T-helper 1 cell treated with Interleukin-12 subunit alpha and Interleukin-12 subunit beta and Interleukin-4 antibody, amounts not matched to agents 30 μg/mL and 1 μg/mL, for 36 hours (primary cell): ENCODE measurements around the gene CEACAM21.

ENCODE experiments used
- H3K27ac Mint-ChIP-seq: one replicate; pipeline ENCODE4 v1.8.0; 2021; ENCODE audit warnings: mild to moderate bottlenecking, mixed read lengths
- H3K27me3 Mint-ChIP-seq: one replicate; pipeline ENCODE4 v1.8.0; 2021; ENCODE audit warnings: low read depth, mixed read lengths
- H3K36me3 Mint-ChIP-seq: one replicate; pipeline ENCODE4 v1.8.0; 2021; ENCODE audit warnings: low read depth, mixed read lengths
- H3K4me1 Mint-ChIP-seq: one replicate; pipeline ENCODE4 v1.8.0; 2021; ENCODE audit warnings: low read depth, mixed read lengths
- H3K4me3 Mint-ChIP-seq: one replicate; pipeline ENCODE4 v1.8.0; 2021; ENCODE audit warnings: mild to moderate bottlenecking, moderate library complexity, mixed read lengths
- H3K9me3 Mint-ChIP-seq: one replicate; pipeline ENCODE4 v1.8.0; 2021; ENCODE audit warnings: mixed read lengths

CEACAM21 gene

GRCh38 chr19:41626278-41626677, 50.3 kb downstream of the CEACAM21 start:
- peaks cover 8% of the 10 kb centered on the region for H3K27me3 Mint-ChIP-seq
- H3K36me3 Mint-ChIP-seq = no peaks in the 10 kb centered on the region
- peaks cover 14% of the 10 kb centered on the region for H3K9me3 Mint-ChIP-seq
- no peak overlapping the region for H3K27ac Mint-ChIP-seq
- H3K4me3 Mint-ChIP-seq = no peak overlapping the region
- no peaks in the 10 kb centered on the region for H3K4me1 Mint-ChIP-seq

GRCh38 chr19:41626877-41627276, 50.9 kb downstream of the CEACAM21 start, which contains the start of gene CEACAM4:
Gene CEACAM4, minus strand, starts transcription at chr19:41627074. Its CDS starts 111 bp downstream, at chr19:41626963.
- no peaks in the 10 kb centered on the region for H3K4me1 Mint-ChIP-seq

GRCh38 chr19:41627966-41628675, 52.2 kb downstream of the CEACAM21 start:
- H3K4me3 Mint-ChIP-seq = no peak overlapping the region
- H3K27ac Mint-ChIP-seq = no peak overlapping the region
- no peaks in the 10 kb centered on the region for H3K4me1 Mint-ChIP-seq

More at GRCh38 chr19:41626877-41627276, 50.9 kb downstream of the CEACAM21 start, which contains the start of gene CEACAM4:
- peaks cover 18% of the 10 kb centered on the region for H3K9me3 Mint-ChIP-seq
- no peak within 1 kb of the TSS for H3K27ac Mint-ChIP-seq
- no peaks in the 10 kb centered on the region for H3K36me3 Mint-ChIP-seq
- peaks cover 8% of the 10 kb centered on the region for H3K27me3 Mint-ChIP-seq
- H3K4me3 Mint-ChIP-seq = no peak within 1 kb of the TSS

More at GRCh38 chr19:41627966-41628675, 52.2 kb downstream of the CEACAM21 start:
- peaks cover 18% of the 10 kb centered on the region for H3K9me3 Mint-ChIP-seq
- no peaks in the 10 kb centered on the region for H3K36me3 Mint-ChIP-seq
- peaks cover 13% of the 10 kb centered on the region for H3K27me3 Mint-ChIP-seq
